GM12878 (cell line): ENCODE results near the gene SRPK3. TPM values are rescaled to one million over a fixed set of nuclear protein-coding genes. Genes with fewer than 3 reads are reported as not detected.

Experiments used
- ATAC-seq: fragments of 200-7000 bp; cut with Tn5 transposase; 3 replicates; pipeline ENCODE4 v1.9.1; 2020; ENCODE audit warnings: mild to moderate bottlenecking, moderate library complexity
- BruUV-seq: library from RNA; stranded (reverse); fragments of 400-500 nt; replicated peaks from 2 replicates; lab custom pipeline; 2021; lab: Mats Ljungman, UMichigan
- CTCF ChIA-PET: fragments of 300-600 bp; sonication (Branson Sonifier 250); formaldehyde crosslinking; extraction: SDS; loops from one replicate; lab custom pipeline; 2021; ENCODE audit warnings: inconsistent platforms; lab: Yijun Ruan, JAX
- POLR2A ChIA-PET: fragments of 350-600 bp; formaldehyde crosslinking; extraction: SDS; loops from one replicate; lab custom pipeline; 2021; ENCODE audit warnings: inconsistent platforms; lab: Charles Lee
- RAD21 ChIA-PET: fragments of 300-600 bp; sonication (Branson Sonifier 250); formaldehyde crosslinking; loops from one replicate; lab custom pipeline; 2023; ENCODE audit warnings: antibody characterized with exemption; ENCODE audit not compliant: unreplicated experiment; lab: Charles Lee
- SMC1A ChIA-PET: fragments of 300-600 bp; sonication (Branson Sonifier 250); formaldehyde crosslinking; loops from one replicate; lab custom pipeline; 2023; ENCODE audit not compliant: unreplicated experiment, uncharacterized antibody; lab: Charles Lee
- DNase-seq: peaks from one replicate; pipeline ENCODE4 v3.0.0-alpha.2; 2011; ENCODE audit warnings: low read depth, low spot score
- FAIRE-seq: peaks from 3 replicates; lab custom pipeline; 2011; peaks lifted over from hg19 to GRCh38; lab: Jason Lieb, UNC
- H2AFZ ChIP-seq: 2 replicates; pipeline ENCODE4 v1.6.0; 2011; ENCODE audit warnings: low read depth, low read length, control low read depth; ENCODE audit not compliant: control insufficient read depth
- H3K27ac ChIP-seq: 2 replicates; pipeline ENCODE4 v1.5.1; 2011; ENCODE audit warnings: control low read depth; ENCODE audit not compliant: control insufficient read depth, insufficient read depth
- H3K27me3 ChIP-seq, 2 experiments: replicated peaks in 1 of 2; 2 replicates each; pipeline versions ENCODE4 v1.6.0 to v1.6.1; 2011; ENCODE audit warnings: low read length in 1 of 2; ENCODE audit not compliant: control insufficient read depth in 2 of 2, insufficient read depth in 2 of 2
- H3K36me3 ChIP-seq, 2 experiments: 2 replicates each; pipeline ENCODE4 v1.5.1; 2011; ENCODE audit warnings: low read length in 1 of 2; ENCODE audit not compliant: control insufficient read depth in 2 of 2, insufficient read depth in 2 of 2
- H3K4me1 ChIP-seq: 2 replicates; pipeline ENCODE4 v1.6.1; 2011; ENCODE audit warnings: mild to moderate bottlenecking, low read length, moderate library complexity, mixed read lengths; ENCODE audit not compliant: control insufficient read depth, insufficient read depth
- H3K4me2 ChIP-seq: 2 replicates; pipeline ENCODE4 v1.6.0; 2011; ENCODE audit warnings: control low read depth; ENCODE audit not compliant: control insufficient read depth, insufficient read depth
- H3K4me3 ChIP-seq: fragments of 200-600 bp; sonication (generic); 2 replicates; pipeline ENCODE4 v1.5.1; 2016
- H3K79me2 ChIP-seq: 2 replicates; pipeline ENCODE4 v1.6.0; 2011; ENCODE audit warnings: low read length; ENCODE audit not compliant: control insufficient read depth, insufficient read depth
- H3K9ac ChIP-seq: 2 replicates; pipeline ENCODE4 v1.8.0; 2011; ENCODE audit warnings: low read length, control low read depth, mixed read lengths; ENCODE audit not compliant: control insufficient read depth, insufficient read depth
- H3K9me3 ChIP-seq: replicated peaks from 3 replicates; pipeline ENCODE4 v1.5.1; 2011; ENCODE audit warnings: mild to moderate bottlenecking, low read length; ENCODE audit not compliant: control insufficient read depth, insufficient read depth
- H4K20me1 ChIP-seq: 2 replicates; pipeline ENCODE4 v1.6.0; 2011; ENCODE audit not compliant: control insufficient read depth, insufficient read depth
- CHD2 ChIP-seq: IDR thresholded peaks from 2 replicates; pipeline ENCODE4 v1.6.1; 2011; ENCODE audit warnings: low read depth, low read length, improper control_type of control experiment, borderline replicate concordance
- GATAD2B ChIP-seq: fragments of 450-650 bp; conservative IDR thresholded peaks from 2 replicates; pipeline ENCODE4 v1.6.1; 2017; ENCODE audit warnings: low read depth, mild to moderate bottlenecking, moderate library complexity
- MTA2 ChIP-seq: fragments of 450-650 bp; IDR thresholded peaks from 2 replicates; pipeline ENCODE4 v1.6.1; 2016; ENCODE audit warnings: low read depth, mild to moderate bottlenecking, moderate library complexity
- TAF1 ChIP-seq: IDR thresholded peaks from 2 replicates; pipeline ENCODE4 v1.6.1; 2011; ENCODE audit warnings: mild to moderate bottlenecking, low read depth, low read length, borderline replicate concordance
- ZNF274 ChIP-seq: IDR thresholded peaks from one replicate; pipeline ENCODE4 v1.8.0; 2011; ENCODE audit not compliant: insufficient read length, insufficient read depth
- ZNF384 ChIP-seq: IDR thresholded peaks from 2 replicates; pipeline ENCODE4 v1.6.1; 2012; ENCODE audit warnings: low read depth, mild to moderate bottlenecking, low read length, improper control_type of control experiment, borderline replicate concordance
- WGBS: methylation state at CpG from one replicate; pipeline ENCODE4 v1.1.6; 2016; ENCODE audit warnings: low lambda C conversion rate; ENCODE audit not compliant: insufficient replicate concordance, insufficient coverage; ENCODE audit errors: missing lambda C conversion rate; 5-methylcytosine and 5-hydroxymethylcytosine counted together
- in situ Hi-C: fragments of 300-500 bp; cut with MboI; formaldehyde crosslinking; loops from 9 replicates; pipeline ENCODE4 v1.14.3; 2018; ENCODE audit warnings: mixed read lengths
- intact Hi-C: fragments of 100-400 bp; cut with micrococcal nuclease; formaldehyde crosslinking; loops from one replicate; pipeline ENCODE4 v1.14.2; 2022; ENCODE audit not compliant: unreplicated experiment
- polyA plus RNA-seq, 11 experiments: library from polyadenylated mRNA; depleted of rRNA in 4 of 11; unstranded in 6 of 11; stranded (reverse) in 5 of 11; fragments of >200 nt; fragmentation: Nextera tagmentation in 4 of 11; fragmentation: Illumina TruSeq in 1 of 11; extraction: Ambion mirVana in 4 of 11; extraction: Trizol in 1 of 11; gene quantifications; 1 replicate in 1 of 11; 2 replicates in 10 of 11; pipeline versions ENCODE4 v1.2.1 to v1.2.3, GENCODE V29; 2011 to 2016; ENCODE audit warnings: inconsistent platforms in 2 of 11, missing spikeins in 2 of 11, low read depth in 1 of 11
- total RNA-seq, 4 experiments: library from RNA; depleted of rRNA in 3 of 4; stranded (reverse); fragments of >200 nt in 3 of 4; fragmentation: Illumina TruSeq in 1 of 4; extraction: Trizol in 1 of 4; gene quantifications; 2 replicates each; pipeline versions ENCODE4 v1.2.1 to v1.2.3, GENCODE V29; 2013 to 2021
- TF ChIP-seq, protein P1 (sequence below): fragments of 450-650 bp; IDR thresholded peaks from 2 replicates; pipeline ENCODE4 v1.6.1; 2017; ENCODE audit warnings: antibody characterized with exemption, mild to moderate bottlenecking, moderate library complexity
- TF ChIP-seq, protein P2 (sequence below): IDR thresholded peaks from 2 replicates; pipeline ENCODE4 v1.6.1; 2012; ENCODE audit warnings: mild to moderate bottlenecking, low read depth, low read length
- TF ChIP-seq, protein P3 (sequence below): fragments of 450-650 bp; formaldehyde crosslinking; IDR thresholded peaks from 2 replicates; pipeline ENCODE4 v1.4.0; 2020; ENCODE audit warnings: mild to moderate bottlenecking, moderate library complexity
- TF ChIP-seq, protein P4 (sequence below): fragments of 450-650 bp; conservative IDR thresholded peaks from 2 replicates; pipeline ENCODE4 v1.6.1; 2017; ENCODE audit warnings: mild to moderate bottlenecking, moderate library complexity

The SRPK3 gene
- total and polyA plus RNA-seq, 10 of the 15 experiments (the other 5 are each of a cell fraction or from before 2014, with no cell fraction given), result 0.05 to 0.19 TPM; not detected in 8

DNA sequence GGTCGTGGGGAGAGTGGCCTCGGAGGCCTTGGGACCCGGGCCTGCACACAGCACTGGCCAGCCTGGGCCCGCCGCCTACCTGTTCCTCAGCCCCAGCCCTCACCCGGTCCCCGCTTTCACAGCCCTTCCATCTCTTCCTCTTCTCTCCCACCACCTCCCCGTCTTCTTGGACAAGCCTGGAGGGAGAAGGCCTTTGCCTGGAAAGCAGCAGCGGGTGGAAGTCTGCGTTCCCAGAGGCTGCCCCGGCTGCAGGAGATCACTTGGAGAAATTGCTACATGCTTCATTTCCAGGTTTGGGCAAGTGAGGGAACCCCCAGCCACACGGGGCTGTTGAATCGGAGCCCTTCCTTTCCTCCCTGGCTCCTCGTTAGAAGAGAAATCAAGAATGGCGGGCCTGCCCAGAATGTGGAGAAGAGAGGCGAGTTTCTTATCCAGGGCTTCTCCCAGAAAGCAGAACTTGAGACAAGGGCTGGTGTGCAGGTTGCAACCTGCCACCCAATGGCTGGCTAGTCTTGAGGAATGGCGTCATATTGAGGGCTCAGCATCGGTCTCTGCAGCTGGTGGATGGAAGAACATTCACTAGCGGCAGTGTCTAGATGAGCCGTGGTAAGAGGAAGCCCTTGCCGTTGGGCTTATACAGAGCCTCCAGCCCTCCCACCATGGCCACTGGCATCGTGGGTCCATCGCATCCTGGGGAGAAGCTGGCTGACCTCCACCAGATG is 50.7 kb downstream of the SRPK3 start:
- 47% methylated on average over 20 of the region's 23 CpGs for WGBS
- no peaks in the 10 kb centered on the region; a peak in 1 of 4 replicates for H3K27me3 ChIP-seq
- H3K9ac ChIP-seq, result no peak overlapping the region
- BruUV-seq, result no TSS peak
- FAIRE-seq (no peak), ATAC-seq (no peak), DNase-seq (no peak)
- H3K9me3 ChIP-seq, result no peaks in the 10 kb centered on the region; the same call in 2 of the 3 replicates
- no peaks in the 10 kb centered on the region for H3K4me1 ChIP-seq
- in situ Hi-C loops, result no loop called here
- POLR2A ChIA-PET, result no interaction called here
- no peak overlapping the region for H3K4me3 ChIP-seq
- H3K27ac ChIP-seq, result no peak overlapping the region
- RAD21 ChIA-PET, result no interaction called here
- CTCF ChIA-PET, result no interaction called here
- H3K4me2 ChIP-seq, result no peak overlapping the region
- intact Hi-C loops, result no loop called here
- H4K20me1 ChIP-seq, result no peaks in the 10 kb centered on the region
- no peak overlapping the region for H2AFZ ChIP-seq
- H3K36me3 ChIP-seq, result no peaks in the 10 kb centered on the region
- no peaks in the 10 kb centered on the region for H3K79me2 ChIP-seq
- SMC1A ChIA-PET, result no interaction called here
- TF ChIP-seq, protein P1, sequence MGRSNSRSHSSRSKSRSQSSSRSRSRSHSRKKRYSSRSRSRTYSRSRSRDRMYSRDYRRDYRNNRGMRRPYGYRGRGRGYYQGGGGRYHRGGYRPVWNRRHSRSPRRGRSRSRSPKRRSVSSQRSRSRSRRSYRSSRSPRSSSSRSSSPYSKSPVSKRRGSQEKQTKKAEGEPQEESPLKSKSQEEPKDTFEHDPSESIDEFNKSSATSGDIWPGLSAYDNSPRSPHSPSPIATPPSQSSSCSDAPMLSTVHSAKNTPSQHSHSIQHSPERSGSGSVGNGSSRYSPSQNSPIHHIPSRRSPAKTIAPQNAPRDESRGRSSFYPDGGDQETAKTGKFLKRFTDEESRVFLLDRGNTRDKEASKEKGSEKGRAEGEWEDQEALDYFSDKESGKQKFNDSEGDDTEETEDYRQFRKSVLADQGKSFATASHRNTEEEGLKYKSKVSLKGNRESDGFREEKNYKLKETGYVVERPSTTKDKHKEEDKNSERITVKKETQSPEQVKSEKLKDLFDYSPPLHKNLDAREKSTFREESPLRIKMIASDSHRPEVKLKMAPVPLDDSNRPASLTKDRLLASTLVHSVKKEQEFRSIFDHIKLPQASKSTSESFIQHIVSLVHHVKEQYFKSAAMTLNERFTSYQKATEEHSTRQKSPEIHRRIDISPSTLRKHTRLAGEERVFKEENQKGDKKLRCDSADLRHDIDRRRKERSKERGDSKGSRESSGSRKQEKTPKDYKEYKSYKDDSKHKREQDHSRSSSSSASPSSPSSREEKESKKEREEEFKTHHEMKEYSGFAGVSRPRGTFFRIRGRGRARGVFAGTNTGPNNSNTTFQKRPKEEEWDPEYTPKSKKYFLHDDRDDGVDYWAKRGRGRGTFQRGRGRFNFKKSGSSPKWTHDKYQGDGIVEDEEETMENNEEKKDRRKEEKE, result no peak
- TF ChIP-seq CHD2, result no peak
- TF ChIP-seq ZNF384, result no peak
- TF ChIP-seq TAF1, result no peak
- TF ChIP-seq, protein P2, sequence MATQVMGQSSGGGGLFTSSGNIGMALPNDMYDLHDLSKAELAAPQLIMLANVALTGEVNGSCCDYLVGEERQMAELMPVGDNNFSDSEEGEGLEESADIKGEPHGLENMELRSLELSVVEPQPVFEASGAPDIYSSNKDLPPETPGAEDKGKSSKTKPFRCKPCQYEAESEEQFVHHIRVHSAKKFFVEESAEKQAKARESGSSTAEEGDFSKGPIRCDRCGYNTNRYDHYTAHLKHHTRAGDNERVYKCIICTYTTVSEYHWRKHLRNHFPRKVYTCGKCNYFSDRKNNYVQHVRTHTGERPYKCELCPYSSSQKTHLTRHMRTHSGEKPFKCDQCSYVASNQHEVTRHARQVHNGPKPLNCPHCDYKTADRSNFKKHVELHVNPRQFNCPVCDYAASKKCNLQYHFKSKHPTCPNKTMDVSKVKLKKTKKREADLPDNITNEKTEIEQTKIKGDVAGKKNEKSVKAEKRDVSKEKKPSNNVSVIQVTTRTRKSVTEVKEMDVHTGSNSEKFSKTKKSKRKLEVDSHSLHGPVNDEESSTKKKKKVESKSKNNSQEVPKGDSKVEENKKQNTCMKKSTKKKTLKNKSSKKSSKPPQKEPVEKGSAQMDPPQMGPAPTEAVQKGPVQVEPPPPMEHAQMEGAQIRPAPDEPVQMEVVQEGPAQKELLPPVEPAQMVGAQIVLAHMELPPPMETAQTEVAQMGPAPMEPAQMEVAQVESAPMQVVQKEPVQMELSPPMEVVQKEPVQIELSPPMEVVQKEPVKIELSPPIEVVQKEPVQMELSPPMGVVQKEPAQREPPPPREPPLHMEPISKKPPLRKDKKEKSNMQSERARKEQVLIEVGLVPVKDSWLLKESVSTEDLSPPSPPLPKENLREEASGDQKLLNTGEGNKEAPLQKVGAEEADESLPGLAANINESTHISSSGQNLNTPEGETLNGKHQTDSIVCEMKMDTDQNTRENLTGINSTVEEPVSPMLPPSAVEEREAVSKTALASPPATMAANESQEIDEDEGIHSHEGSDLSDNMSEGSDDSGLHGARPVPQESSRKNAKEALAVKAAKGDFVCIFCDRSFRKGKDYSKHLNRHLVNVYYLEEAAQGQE, result no peak
- TF ChIP-seq, protein P3, sequence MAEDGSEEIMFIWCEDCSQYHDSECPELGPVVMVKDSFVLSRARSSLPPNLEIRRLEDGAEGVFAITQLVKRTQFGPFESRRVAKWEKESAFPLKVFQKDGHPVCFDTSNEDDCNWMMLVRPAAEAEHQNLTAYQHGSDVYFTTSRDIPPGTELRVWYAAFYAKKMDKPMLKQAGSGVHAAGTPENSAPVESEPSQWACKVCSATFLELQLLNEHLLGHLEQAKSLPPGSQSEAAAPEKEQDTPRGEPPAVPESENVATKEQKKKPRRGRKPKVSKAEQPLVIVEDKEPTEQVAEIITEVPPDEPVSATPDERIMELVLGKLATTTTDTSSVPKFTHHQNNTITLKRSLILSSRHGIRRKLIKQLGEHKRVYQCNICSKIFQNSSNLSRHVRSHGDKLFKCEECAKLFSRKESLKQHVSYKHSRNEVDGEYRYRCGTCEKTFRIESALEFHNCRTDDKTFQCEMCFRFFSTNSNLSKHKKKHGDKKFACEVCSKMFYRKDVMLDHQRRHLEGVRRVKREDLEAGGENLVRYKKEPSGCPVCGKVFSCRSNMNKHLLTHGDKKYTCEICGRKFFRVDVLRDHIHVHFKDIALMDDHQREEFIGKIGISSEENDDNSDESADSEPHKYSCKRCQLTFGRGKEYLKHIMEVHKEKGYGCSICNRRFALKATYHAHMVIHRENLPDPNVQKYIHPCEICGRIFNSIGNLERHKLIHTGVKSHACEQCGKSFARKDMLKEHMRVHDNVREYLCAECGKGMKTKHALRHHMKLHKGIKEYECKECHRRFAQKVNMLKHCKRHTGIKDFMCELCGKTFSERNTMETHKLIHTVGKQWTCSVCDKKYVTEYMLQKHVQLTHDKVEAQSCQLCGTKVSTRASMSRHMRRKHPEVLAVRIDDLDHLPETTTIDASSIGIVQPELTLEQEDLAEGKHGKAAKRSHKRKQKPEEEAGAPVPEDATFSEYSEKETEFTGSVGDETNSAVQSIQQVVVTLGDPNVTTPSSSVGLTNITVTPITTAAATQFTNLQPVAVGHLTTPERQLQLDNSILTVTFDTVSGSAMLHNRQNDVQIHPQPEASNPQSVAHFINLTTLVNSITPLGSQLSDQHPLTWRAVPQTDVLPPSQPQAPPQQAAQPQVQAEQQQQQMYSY (CRISPR knock-in tag), result no peak
- no peak for TF ChIP-seq MTA2
- no peak for TF ChIP-seq GATAD2B
- TF ChIP-seq ZNF274, result no peak
- TF ChIP-seq, protein P4, sequence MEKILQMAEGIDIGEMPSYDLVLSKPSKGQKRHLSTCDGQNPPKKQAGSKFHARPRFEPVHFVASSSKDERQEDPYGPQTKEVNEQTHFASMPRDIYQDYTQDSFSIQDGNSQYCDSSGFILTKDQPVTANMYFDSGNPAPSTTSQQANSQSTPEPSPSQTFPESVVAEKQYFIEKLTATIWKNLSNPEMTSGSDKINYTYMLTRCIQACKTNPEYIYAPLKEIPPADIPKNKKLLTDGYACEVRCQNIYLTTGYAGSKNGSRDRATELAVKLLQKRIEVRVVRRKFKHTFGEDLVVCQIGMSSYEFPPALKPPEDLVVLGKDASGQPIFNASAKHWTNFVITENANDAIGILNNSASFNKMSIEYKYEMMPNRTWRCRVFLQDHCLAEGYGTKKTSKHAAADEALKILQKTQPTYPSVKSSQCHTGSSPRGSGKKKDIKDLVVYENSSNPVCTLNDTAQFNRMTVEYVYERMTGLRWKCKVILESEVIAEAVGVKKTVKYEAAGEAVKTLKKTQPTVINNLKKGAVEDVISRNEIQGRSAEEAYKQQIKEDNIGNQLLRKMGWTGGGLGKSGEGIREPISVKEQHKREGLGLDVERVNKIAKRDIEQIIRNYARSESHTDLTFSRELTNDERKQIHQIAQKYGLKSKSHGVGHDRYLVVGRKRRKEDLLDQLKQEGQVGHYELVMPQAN, result no peak
